Neural cell (in vitro differentiated cells): ENCODE measurements around the gene SMKR1.

Experiments used
- EZH2 ChIP-seq: fragments of 200-600, 300-800 bp; shearing (Covaris generic), sonication (generic); IDR thresholded peaks from 2 replicates; pipeline ENCODE4 v1.6.1; 2014; ENCODE audit warnings: antibody characterized with exemption, low read length, borderline replicate concordance, mild to moderate bottlenecking; ENCODE audit not compliant: insufficient read depth, poor library complexity, severe bottlenecking
- MXI1 ChIP-seq: fragments of 450-650 bp; conservative IDR thresholded peaks from 2 replicates; pipeline ENCODE4 v1.6.1; 2014; ENCODE audit warnings: antibody characterized with exemption, mild to moderate bottlenecking; ENCODE audit not compliant: poor library complexity, severe bottlenecking
- POLR2AphosphoS5 ChIP-seq: IDR thresholded peaks from 2 replicates; pipeline ENCODE4 v1.6.1; 2012
- SMC3 ChIP-seq: fragments of 450-650 bp; conservative IDR thresholded peaks from 2 replicates; pipeline ENCODE4 v1.6.1; 2014; ENCODE audit warnings: antibody characterized with exemption, mild to moderate bottlenecking, moderate library complexity; ENCODE audit not compliant: poor library complexity
- TF ChIP-seq, protein P1 (sequence below): fragments of 450-650 bp; IDR thresholded peaks from 2 replicates; pipeline ENCODE4 v1.5.1; 2014; ENCODE audit warnings: antibody characterized with exemption, mild to moderate bottlenecking, moderate library complexity; ENCODE audit not compliant: poor library complexity, severe bottlenecking

DNA sequence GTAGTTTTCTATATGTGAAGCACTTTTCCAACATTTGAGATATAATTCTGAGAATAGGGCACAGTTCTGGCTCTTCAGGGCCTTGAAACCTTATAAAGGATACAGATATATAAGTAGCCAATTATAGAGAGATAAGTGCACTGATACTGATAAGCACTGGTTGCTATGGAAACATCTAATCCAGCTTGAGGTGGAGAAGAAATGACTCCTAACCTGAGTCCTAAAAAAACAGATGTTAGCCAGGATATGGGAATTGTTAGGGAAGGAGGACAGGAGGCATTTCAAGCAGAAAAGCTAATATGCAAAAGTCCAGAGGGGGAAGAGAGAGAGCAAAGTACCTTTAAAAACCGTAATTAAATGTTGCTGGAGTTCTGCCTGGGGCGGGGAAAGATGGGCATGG is 37.3 kb upstream of the SMKR1 start:
- TF ChIP-seq POLR2AphosphoS5 (no peak), SMC3 (no peak), MXI1 (no peak), EZH2 (no peak)
- TF ChIP-seq, protein P1, sequence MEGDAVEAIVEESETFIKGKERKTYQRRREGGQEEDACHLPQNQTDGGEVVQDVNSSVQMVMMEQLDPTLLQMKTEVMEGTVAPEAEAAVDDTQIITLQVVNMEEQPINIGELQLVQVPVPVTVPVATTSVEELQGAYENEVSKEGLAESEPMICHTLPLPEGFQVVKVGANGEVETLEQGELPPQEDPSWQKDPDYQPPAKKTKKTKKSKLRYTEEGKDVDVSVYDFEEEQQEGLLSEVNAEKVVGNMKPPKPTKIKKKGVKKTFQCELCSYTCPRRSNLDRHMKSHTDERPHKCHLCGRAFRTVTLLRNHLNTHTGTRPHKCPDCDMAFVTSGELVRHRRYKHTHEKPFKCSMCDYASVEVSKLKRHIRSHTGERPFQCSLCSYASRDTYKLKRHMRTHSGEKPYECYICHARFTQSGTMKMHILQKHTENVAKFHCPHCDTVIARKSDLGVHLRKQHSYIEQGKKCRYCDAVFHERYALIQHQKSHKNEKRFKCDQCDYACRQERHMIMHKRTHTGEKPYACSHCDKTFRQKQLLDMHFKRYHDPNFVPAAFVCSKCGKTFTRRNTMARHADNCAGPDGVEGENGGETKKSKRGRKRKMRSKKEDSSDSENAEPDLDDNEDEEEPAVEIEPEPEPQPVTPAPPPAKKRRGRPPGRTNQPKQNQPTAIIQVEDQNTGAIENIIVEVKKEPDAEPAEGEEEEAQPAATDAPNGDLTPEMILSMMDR = no peak
